ENCODE data around the gene DDX20. TPM values are rescaled to one million over a fixed set of nuclear protein-coding genes. Genes with fewer than 3 reads are reported as not detected.

Gene DDX20
- total RNA-seq, 4 donors from 2014 or later, result 11.9 to 21.5 (median 16.2) TPM

DNA sequence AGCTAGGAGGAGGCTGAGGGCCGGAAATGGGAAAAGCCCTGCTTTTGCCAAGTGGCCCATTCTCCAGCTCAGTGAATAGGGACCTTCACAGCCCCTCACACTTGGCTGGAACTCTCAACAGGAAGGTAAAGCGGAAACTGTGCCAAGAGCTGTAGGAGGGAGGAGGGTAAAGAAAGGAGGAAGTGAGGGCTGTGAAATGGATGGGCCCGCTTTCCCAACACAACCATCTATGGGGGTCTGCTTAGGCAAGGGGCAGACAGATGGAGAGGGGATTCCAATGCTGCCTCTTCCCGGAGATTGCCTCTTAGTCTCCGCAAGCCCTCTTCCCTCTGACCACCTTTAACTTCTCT, 21.7 kb upstream of the DDX20 start:
- no peak overlapping the region for H3K4me3 ChIP-seq (ENCODE audit: low read depth, poor library complexity, severe bottlenecking)
- intact Hi-C loops (cut with DNase I; ENCODE audit: low total_unique reads), result no loop called here
- TF ChIP-seq, protein P1, sequence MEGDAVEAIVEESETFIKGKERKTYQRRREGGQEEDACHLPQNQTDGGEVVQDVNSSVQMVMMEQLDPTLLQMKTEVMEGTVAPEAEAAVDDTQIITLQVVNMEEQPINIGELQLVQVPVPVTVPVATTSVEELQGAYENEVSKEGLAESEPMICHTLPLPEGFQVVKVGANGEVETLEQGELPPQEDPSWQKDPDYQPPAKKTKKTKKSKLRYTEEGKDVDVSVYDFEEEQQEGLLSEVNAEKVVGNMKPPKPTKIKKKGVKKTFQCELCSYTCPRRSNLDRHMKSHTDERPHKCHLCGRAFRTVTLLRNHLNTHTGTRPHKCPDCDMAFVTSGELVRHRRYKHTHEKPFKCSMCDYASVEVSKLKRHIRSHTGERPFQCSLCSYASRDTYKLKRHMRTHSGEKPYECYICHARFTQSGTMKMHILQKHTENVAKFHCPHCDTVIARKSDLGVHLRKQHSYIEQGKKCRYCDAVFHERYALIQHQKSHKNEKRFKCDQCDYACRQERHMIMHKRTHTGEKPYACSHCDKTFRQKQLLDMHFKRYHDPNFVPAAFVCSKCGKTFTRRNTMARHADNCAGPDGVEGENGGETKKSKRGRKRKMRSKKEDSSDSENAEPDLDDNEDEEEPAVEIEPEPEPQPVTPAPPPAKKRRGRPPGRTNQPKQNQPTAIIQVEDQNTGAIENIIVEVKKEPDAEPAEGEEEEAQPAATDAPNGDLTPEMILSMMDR (IDR thresholded peaks at IDR 0.05), result no peak
- no peak for TF ChIP-seq POLR2A (IDR thresholded peaks at IDR 0.05)
- 59 to 64% methylated on average over 5 of the region's 5 CpGs for WGBS, 2 donors
- DNase-seq (ENCODE audit: low spot score in 2 of 2), result peak in 1 of 2 donors; percentile 79

DNA sequence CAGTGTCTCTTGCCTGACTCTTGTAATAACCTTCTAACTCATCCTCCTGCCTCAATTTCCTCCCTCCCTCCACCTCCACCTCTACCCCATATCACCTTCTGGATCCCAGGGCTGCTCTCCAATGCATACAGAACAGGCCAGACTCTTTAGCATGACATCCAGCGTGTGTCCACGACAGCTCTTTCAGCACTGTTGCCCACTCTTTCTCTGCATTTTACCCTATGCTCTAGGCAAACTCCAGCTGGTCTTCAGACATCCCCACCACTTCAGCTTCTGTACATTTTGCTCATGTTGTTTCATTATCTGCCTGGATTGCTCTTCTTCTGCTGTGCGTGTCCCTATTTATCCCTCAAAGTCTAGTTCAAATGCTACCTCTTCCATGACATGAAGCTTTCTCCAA, 21.3 kb upstream of the DDX20 start:
- 66 to 95% methylated on average over 3 of the region's 3 CpGs for WGBS, 2 donors
- intact Hi-C loops (cut with DNase I; ENCODE audit: low total_unique reads), result no loop called here
- no peak for DNase-seq (ENCODE audit: low spot score in 2 of 2)
- no peak overlapping the region for H3K4me3 ChIP-seq (ENCODE audit: low read depth, poor library complexity, severe bottlenecking)
- TF ChIP-seq, protein P1 (IDR thresholded peaks at IDR 0.05), result no peak
- TF ChIP-seq POLR2A (IDR thresholded peaks at IDR 0.05), result no peak

DNA sequence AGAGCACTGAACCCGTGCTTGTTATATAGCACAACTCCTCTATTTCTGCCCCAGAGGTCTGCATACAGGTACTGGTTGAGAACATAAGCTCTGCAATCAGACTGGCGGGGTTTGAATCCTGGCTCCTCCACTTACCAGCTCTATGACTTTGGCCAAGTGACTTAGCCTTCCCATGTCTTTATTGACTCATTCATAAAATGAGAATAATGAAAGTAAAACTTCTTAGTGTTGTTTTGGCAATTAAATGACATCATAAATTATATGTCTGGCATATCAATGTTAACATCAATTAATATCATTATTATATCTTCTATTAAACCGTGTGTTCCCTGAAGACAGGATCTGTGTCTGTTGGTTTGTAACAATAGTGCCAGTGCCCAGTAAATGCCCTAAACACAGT, 20.8 kb upstream of the DDX20 start:
- intact Hi-C loops (cut with DNase I; ENCODE audit: low total_unique reads), result no loop called here
- no peak for DNase-seq (ENCODE audit: low spot score in 2 of 2)
- WGBS, 2 donors, result 75 to 77% methylated on average over 3 of the region's 3 CpGs
- no peak overlapping the region for H3K4me3 ChIP-seq (ENCODE audit: low read depth, poor library complexity, severe bottlenecking)
- TF ChIP-seq POLR2A (IDR thresholded peaks at IDR 0.05), result no peak
- TF ChIP-seq, protein P1 (IDR thresholded peaks at IDR 0.05), result no peak

DNA sequence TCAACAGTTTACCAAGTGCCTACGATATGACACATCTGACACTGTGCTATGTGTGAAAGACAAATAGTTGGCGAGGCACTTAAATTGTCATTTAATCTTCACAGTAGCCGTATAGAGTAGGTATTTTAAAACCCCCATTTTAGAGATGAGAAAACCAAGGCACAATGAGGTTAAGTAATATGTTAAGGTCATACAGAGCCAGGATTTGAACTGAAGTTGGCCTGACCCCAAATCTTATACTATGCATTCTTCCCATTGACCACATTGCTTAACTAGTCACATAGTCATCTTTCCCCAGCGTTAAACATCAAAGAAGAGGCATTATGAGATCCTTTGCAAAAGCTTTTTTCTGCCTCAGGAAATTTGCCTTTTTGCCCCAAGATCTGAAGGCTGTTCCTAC, 20.4 kb upstream of the DDX20 start:
- no peak overlapping the region for H3K4me3 ChIP-seq (ENCODE audit: low read depth, poor library complexity, severe bottlenecking)
- 86 to 88% methylated on average over 4 of the region's 4 CpGs for WGBS, 2 donors
- intact Hi-C loops (cut with DNase I; ENCODE audit: low total_unique reads), result no loop called here
- TF ChIP-seq, protein P1 (IDR thresholded peaks at IDR 0.05), result no peak
- no peak for TF ChIP-seq POLR2A (IDR thresholded peaks at IDR 0.05)
- no peak for DNase-seq (ENCODE audit: low spot score in 2 of 2)

DNA sequence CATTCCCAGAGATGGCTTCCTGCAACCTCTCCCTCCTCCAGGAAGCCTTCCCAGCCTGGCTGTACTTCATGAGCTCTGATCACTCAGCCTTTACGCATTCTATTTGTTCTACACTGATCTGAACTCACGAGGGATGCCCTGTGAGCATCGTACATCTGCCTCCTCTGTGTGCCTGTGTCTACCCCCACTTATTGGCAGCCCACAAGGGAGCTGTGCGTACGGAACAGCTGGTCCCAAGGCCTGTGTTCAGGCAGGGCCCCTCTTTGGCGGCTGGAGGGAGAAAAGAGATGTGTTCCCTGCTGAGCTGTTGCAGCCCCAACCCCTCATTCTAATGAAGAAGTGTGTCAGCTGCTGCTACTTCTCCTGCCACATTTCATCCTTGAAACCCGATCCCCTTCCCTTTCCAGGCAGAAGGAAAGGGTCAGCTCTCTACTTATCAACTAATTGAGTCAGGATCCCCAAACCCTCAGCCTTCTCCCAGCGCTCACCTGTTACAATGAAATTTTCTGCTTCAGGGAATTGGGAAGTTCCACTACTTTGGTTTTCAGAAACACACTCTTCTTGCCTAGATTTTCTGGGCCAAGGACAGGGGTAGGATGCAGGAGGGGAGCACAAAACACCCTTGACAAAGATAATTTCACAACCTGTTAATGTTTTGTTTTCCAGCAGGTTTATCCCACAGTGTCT, 19.7 kb upstream of the DDX20 start:
- H3K4me3 ChIP-seq (ENCODE audit: low read depth, poor library complexity, severe bottlenecking), result no peak overlapping the region
- peak in 1 of 2 donors; percentile 50 for DNase-seq (ENCODE audit: low spot score in 2 of 2)
- no peak for TF ChIP-seq POLR2A (IDR thresholded peaks at IDR 0.05)
- TF ChIP-seq, protein P1 (IDR thresholded peaks at IDR 0.05), result no peak
- 87 to 93% methylated on average over 8 of the region's 8 CpGs for WGBS, 2 donors
- intact Hi-C loops (cut with DNase I; ENCODE audit: low total_unique reads), result no loop called here
